NCI-H187 treated with DMSO at 0.1 percent for 48 hours (cell line): Measurements from ENCODE around the gene FNDC3B.

ENCODE experiments used
- DNase-seq: peaks from one replicate; lab custom pipeline; 2025; lab: John Stamatoyannopoulos, UW

FNDC3B gene

GRCh38 chr3:172396400-172396799 is 357.0 kb downstream of the FNDC3B start:
- no peak for DNase-seq

DNA sequence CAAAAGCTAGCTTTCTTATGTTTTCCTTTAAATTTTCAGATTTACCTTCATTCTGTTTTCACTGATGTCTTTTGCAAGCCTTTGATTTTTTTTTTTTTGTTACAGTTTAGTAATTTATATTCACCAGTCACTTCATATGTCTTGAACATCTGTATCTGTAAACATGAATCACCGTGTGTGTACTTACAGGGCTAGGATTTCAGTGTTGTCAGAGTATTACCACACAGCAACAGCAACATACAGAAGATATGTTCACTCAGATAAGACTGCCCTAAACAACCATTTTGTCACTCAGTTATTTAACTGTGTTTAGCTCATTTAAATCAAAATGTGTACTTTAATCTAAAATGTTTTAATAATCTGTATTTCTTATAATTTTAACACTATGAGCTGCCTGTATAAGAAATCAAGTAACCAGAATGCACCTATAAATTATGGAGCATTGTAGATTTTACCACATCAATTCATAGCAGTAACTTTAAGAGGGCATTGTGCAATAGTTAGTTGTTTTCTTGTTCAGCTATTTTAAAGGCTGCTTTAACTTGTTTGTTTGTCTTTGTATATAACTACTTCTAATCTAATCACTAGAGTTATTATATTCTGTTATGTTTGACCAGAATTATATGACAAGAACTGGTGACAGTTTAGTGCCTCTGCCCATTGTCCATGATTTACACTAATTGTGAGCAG is 358.5 kb downstream of the FNDC3B start:
- no peak for DNase-seq

DNA sequence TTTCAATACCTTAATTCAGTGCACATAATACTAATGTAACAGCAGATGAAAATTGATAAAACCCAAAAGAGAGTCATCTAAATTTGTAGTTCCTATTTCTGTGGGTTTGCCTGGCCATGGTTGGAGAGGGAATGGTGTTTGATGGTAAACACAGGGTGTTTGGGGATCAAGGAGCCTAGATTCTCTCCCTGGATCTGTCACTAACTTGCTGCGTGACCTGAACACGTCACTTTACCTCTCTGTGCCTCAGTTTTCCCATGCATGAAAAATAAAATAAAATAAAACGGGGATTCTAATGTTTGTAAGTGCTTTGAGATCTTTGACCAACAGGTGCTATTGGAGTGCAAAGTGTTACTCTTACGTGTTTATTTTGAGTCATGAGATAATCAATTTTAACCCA is 359.1 kb downstream of the FNDC3B start:
- no peak for DNase-seq

- DNase-seq = no peak
Measured at GRCh38 chr3:172402090-172402489, 362.7 kb downstream of the FNDC3B start.

DNA sequence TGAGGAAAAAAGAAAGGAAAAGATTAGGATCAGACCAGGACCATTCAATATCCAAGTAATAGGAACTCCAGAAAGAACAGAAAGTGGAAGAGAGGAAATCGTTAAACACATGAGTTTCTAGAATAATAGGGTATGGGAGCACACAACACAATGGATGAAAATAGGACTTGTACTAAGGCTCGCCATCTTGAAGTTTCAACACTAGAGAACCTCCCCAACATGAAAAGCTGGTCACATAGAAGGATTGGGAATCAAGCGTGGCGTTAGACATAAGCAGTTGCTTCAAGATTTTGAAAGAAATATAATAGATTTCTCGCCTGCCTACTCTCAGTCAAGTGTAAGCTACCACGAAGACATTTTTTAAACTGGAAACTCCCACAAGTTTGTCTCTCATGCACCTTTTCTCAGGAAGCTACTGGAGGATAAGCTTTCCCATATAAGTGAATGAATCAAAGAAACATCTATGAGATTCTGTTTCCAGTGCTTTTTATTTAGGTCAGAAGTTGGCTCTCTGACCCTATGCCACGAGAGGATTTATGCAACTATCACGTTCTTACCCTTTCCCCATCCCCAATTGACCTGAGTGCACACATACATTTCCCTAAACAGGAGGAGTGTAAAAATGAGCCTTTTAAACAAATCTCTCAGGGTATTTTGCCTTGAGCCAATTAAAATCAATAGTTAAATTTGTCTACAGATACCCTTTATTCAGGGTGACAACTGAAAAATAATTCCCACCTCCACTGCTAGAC is 363.7 kb downstream of the FNDC3B start:
- no peak for DNase-seq

DNA sequence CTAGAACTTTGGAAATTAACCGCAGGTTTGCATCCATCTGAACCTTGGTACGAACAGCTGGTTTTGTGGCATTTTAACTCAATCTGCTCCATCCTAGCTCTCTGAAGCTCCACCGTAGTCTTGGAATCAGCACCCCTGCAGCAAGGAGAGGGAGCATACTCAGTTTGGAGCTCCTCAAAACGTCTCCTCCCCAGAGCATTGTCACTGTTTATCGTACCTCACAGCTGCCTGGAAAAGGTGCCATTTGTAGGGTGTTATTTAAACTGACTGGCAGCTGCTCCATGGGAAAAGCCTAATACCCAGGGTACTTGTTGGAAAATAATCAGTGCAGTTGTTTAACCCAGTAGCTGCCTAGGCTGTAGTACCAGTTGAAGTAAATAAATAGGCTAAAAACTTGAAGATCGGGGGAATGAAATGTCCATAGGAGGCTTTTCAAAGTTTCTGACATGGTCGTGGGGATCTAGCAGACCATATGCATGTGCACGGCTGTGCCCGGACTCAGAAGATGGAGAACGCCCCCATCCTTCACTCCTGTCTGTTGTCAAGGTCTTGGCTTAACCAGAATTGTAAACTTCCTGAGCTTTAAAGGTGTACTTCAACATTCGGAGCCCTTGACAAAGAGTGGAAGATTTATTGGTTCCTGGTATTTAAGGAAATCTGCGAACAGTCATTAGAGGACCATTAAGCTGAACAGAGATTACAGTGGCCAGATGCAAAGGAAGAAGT is 365.0 kb downstream of the FNDC3B start:
- DNase-seq = no peak

GRCh38 chr3:172405914-172406313 is 366.5 kb downstream of the FNDC3B start:
- DNase-seq = no peak

DNA sequence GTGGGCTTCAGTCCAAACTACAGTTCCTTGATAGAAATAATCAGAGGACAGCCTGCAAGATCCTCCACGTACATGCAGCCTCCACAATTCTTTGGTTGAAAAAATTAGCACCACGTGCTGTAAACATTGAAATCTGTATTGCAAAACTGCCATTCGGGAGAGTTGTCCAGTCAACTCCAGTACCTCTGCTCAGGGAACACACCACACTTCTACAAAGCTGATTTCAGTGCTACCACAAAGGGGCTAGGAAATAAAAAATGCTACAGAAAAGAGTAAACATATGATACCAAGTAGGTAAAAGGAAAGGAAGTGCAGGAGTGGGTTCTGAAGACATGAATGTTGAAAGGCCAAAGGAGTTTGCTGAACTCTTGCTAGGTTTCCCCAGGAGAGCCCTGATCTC is 368.5 kb downstream of the FNDC3B start:
- no peak for DNase-seq

DNA sequence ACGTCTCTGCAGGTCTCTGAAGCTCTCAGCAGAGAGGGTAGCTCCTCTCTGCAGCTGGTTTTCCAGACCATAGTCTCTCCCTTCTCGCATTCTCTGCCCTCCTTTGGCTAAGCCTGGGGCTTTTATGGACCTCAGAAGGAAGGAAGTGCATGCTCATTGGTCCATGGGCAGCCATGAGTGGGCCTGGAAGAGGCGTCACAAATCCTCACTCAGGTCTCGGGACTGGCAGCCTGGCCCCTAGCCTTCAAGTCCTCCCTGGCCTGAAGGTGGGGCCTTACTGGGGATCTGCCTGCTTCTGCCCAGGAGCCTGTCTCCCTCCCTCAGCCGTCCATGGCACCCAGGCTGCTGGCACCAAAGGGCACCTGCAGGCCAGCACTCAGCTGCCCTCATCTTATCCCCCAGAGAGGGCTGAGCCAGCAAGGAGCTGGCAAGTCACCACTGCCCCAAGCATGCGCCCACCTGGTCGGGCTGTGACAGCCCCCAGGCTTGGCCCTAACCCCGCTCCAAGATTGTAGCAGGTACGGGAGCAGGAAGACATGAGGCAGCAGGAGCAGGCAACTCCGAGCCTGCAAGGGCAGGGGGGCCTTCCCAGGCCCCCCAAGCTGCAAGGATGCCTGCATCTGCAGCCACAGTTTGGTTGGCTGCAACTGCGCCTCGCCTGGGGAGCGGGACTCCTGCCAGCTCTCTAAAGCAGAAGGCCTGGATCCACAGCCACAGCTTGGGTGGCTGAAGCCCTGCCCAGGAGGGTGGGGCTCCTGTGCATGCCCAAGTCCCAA is 371.5 kb downstream of the FNDC3B start:
- DNase-seq = no peak

- no peak for DNase-seq
Measured at GRCh38 chr3:172411478-172411947, 372.1 kb downstream of the FNDC3B start.

DNA sequence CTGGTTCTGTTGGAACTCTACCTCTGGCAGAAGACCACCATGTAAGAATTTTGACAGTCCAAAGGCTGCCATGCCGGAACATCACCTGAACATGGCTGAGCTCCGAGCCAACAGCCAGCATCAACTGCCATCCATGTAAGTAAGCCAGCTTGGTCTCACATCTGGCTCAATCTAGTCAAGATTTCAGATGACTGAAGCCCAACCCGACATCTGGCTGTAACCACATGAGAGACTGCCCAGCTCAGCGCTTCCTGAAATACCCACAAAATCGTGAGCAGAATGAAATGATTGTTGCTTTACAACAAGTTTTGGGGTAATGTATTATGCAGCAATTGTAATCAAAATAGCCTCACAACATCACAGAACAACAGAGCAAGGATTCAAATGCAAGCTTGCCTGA is 375.9 kb downstream of the FNDC3B start:
- no peak for DNase-seq

DNA sequence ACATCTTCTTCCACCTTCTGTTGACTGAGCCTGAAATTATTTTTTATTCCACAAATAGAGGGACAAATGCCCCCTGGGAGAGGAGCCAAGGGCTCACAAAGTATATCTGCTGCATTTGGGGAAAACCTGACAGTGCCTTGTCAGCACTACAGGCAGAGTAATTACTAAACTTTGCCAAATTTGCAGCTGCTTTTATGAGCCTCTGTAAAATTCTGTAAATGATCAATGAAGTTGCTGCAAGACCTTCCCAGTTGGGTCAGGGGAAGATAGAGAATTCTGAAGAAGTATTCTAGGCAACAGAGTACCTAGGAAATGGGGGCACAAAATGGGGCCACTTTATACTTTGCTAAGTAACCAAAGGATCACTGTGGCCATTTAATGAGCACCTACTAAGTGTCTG is 398.3 kb downstream of the FNDC3B start:
- no peak for DNase-seq

DNA sequence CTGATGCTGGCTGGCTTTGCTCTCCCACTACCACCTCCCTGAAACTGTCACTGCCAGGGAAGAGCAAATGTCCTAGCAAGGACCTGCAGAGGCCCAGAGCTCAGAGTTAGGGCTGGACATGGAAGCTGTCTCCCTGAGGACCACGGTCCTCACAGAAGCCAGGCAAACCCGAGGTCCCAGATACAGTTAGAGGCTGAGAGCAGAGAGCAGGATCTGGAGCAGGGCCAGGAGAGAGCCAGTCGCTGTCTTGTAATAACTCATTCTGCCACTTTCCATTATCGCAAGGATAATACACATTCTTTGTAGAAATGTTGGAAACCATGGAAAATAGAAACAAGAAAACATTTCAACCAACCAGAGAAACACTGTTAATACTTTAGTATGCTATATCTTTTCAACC is 398.8 kb downstream of the FNDC3B start:
- DNase-seq = no peak

DNA sequence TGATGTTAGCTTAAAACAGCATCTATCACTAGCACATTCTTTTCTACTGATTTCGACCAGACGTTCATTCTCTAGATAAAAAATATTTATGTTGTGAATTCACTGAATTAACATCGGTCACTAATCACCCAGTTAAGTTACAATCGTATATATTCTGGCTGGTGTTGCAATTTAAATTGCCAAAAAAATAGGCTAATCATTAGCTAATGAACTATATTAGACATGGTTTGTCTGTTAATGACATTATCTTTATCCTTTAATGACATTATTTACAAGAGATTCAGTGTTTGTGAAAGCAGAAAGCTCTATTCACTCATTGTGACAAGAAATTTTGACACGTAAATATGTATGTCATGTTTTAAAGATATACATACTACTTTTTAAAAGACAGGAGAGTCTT is 402.2 kb downstream of the FNDC3B start:
- DNase-seq = no peak

- DNase-seq = no peak
Measured at GRCh38 chr3:172442606-172443005, 403.2 kb downstream of the FNDC3B start.

DNA sequence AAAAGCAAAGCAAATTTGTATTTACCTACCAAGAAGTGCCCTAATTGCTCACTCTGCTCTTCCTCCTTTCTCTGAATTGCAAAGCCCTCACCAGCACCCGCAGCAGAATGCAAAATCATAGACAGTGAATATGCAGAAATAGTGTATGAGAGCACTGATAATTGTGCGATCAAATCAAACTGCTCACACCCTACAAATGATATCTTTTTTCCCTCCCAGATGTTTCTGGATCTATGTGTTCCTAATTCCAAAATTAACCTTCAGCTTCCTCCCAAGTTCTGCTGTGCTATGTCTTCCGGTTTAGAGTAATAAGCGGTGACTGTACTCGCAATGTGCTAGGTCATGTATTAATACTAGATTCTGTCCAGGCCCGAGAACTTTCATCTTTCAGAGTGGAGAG is 405.4 kb downstream of the FNDC3B start:
- no peak for DNase-seq

- DNase-seq = no peak
Measured at GRCh38 chr3:172446198-172446597, 406.8 kb downstream of the FNDC3B start.

GRCh38 chr3:172447611-172448579 is 408.5 kb downstream of the FNDC3B start, which contains the start of gene GHSR:
GHSR (minus strand) TSS chr3:172448456; CDS start chr3:172448413, 43 bp downstream.
- DNase-seq = no peak

DNA sequence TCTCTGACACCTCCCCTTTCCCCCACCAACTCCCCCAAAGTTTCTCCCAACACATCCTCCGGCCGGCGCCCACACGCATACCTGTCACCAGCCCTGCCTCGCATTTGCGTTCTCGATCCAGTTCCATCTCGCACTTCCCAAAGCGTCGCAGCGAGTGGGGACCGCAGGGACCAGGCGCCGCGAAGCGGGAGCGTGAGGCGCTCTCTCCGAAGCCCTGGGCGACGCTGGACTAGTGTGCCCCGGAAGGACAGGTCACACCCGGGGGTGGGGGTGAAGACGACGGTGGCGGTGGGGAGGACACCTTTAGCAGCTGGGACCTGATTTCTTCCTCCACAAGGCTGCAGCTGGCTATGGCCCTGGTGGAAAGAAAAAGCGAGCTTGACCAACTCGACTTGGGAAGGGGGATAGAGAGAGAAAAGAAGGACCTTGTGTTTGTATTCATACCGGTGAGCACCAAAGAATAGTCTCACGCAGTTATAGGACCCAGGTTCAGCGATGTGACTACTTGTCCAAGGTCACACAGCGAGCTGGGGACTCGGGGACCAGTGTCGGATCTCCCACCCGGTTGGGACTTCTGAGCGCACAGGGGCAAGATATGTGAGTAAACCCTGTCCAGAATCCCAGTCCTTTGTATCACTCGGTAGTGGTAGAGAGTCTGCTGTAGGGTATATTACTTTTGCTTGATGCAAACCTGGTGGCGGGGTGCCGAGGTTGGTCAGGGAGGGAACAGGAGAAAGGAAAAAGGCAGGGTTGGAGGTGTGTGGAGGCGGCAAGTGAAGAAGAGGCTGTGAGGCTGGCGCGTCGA is 409.5 kb downstream of the FNDC3B start:
- DNase-seq = no peak
